Measurements from ENCODE around the gene CCDC57.

DNA sequence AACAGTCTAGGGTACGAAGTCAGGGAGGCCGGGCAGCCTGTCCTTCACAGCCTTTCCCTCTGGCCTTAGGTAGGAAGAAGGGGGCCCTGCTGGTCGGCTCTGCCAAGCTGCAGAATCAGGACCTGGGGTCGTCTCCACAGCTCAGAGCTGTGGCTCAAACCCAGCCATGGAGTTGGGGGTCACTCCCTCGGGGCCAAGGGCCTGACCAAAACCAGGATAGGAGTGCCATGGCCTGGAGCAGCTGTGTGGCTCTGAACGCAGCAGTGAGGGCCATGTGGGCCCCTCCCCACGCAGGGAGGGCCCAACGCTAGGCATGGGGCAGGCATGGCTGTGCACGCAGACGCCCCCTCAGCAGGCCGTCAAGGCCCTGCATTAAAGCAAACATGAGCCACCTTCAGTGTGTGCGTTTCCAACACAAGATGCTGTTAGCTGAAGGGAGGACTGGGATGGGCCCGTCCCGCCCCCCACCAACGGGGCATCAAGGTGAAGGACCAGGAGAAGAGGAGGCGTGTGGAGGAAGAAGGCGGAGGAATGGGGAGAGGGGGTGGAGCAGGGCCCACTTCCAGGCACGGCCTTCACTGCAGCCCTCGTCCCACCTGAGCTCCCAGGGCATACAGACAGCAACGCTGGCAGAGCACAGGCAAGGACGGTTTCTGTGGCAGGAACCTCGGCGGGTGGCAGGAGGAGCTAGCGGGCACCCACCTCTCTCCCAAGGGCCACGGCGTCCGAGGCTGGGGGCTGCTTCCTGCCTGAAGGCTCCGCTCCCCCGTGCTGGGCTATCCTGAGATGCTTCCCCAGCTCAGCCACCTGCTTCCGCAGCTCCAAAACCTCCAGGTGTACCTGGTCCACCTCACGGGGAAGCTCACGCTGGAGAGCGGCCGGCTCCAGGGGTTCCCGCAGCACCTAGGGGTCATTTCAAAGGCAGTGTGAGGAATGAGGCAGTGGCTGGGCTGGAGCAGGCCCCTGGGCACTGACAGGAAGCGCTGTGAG is 55.3 kb downstream of the CCDC57 start:
- TF ChIP-seq, protein P1, sequence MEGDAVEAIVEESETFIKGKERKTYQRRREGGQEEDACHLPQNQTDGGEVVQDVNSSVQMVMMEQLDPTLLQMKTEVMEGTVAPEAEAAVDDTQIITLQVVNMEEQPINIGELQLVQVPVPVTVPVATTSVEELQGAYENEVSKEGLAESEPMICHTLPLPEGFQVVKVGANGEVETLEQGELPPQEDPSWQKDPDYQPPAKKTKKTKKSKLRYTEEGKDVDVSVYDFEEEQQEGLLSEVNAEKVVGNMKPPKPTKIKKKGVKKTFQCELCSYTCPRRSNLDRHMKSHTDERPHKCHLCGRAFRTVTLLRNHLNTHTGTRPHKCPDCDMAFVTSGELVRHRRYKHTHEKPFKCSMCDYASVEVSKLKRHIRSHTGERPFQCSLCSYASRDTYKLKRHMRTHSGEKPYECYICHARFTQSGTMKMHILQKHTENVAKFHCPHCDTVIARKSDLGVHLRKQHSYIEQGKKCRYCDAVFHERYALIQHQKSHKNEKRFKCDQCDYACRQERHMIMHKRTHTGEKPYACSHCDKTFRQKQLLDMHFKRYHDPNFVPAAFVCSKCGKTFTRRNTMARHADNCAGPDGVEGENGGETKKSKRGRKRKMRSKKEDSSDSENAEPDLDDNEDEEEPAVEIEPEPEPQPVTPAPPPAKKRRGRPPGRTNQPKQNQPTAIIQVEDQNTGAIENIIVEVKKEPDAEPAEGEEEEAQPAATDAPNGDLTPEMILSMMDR (IDR thresholded peaks at IDR 0.05; ENCODE audit: low read depth, low read length) = no peak
- TF ChIP-seq EZH2phosphoT487 (IDR thresholded peaks at IDR 0.05; ENCODE audit: low read depth) = no peak

Measured in OCI-LY3 (cell line).